ENCODE measurements around the gene SLC7A14. TPM values are rescaled to one million over a fixed set of nuclear protein-coding genes. Genes with fewer than 3 reads are reported as not detected.

SLC7A14 gene
- total and polyA plus RNA-seq, 2 of the 13 experiments (the other 11 are each of a cell fraction or from before 2014, with no cell fraction given): not detected

GRCh38 chr3:170417090-170417489 is 168.8 kb downstream of the SLC7A14 start:
- FAIRE-seq: no peak
- Histone ChIP-seq H2AFZ (ENCODE audit: low read length) (no peak overlapping the region), H3K27me3 (ENCODE audit: control insufficient read depth in 1 of 2, insufficient read depth in 2 of 2, low read length in 2 of 2) (no peaks in the 10 kb centered on the region; a peak in 1 of 5 replicates), H3K27ac (ENCODE audit: extremely low read length, insufficient read depth, low read length) (no peak overlapping the region), H3K9me3 (ENCODE audit: low read length) (no peaks in the 10 kb centered on the region), H3K4me3 (replicated peaks in 1 of 3; ENCODE audit: insufficient read depth in 1 of 3, low read depth in 2 of 3, low read length in 3 of 3) (no peak overlapping the region), H3K4me2 (ENCODE audit: low read depth, low read length) (no peak overlapping the region), H3K79me2 (ENCODE audit: insufficient read depth, low read length) (no peaks in the 10 kb centered on the region), H3K36me3 (replicated peaks in 1 of 2; ENCODE audit: control insufficient read depth in 1 of 2, insufficient read depth in 2 of 2, low read length in 2 of 2) (no peaks in the 10 kb centered on the region), H4K20me1 (ENCODE audit: insufficient read depth, low read length) (no peaks in the 10 kb centered on the region), H3K9ac (ENCODE audit: insufficient read depth, low read depth, low read length) (no peak overlapping the region), H3K4me1 (ENCODE audit: insufficient read depth, low read length) (peaks cover 40% of the 10 kb centered on the region)
- intact Hi-C loops (cut with micrococcal nuclease; ENCODE audit: unreplicated experiment) (no loop called here), in situ Hi-C loops (cut with HindIII; ENCODE audit: extremely low pct_ligation_motif_present, low pct_unique_long_range_greater_than_20kb) (loop anchor here (10.0 kb wide), 1 partner anchor 278 kb away; no protein-coding TSS in a partner anchor)
- ChIA-PET POLR2A (no interaction called here), CTCF (ENCODE audit: low intra/inter-chr PET ratio, low total read pairs) (no interaction called here)
- BruUV-seq (replicated peaks): no TSS peak
- no peak for TF ChIP-seq HDAC1 (CRISPR knock-in tag; IDR thresholded peaks at IDR 0.05)
- WGBS (ENCODE audit: low lambda C conversion rate): 88% methylated on average over 1 of the region's 1 CpG
- ATAC-seq: no peak
- DNase-seq (ENCODE audit: low spot score): no peak

DNA sequence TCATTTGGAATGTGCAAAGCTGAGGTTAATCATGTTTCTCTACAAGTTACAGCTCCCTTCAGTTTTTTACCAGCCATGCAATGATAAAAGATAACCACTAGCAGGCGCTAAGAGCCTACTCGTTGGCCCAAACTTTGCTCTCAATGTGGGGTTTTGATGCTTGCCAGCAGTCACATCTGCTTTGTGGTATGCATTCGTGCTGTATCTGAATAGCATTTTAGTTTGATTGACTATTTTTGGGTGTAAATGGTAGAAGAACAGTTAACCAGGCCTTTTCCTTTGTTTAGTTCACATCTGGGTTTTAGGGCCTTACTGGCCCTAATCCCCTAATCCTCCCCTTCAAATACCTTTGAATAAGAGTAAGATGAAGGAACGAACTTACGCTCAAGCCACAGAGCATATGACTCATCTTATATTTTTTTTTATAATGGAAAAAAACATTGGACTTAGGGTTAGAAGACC is 171.6 kb downstream of the SLC7A14 start:
- H3K27me3 ChIP-seq (ENCODE audit: control insufficient read depth in 1 of 2, insufficient read depth in 2 of 2, low read length in 2 of 2): no peaks in the 10 kb centered on the region; a peak in 1 of 5 replicates
- no peak overlapping the region for H3K27ac ChIP-seq (ENCODE audit: extremely low read length, insufficient read depth, low read length)
- no peaks in the 10 kb centered on the region for H3K79me2 ChIP-seq (ENCODE audit: insufficient read depth, low read length)
- H3K9ac ChIP-seq (ENCODE audit: insufficient read depth, low read depth, low read length): no peak overlapping the region
- ChIA-PET POLR2A (no interaction called here), CTCF (ENCODE audit: low intra/inter-chr PET ratio, low total read pairs) (interaction anchor here (0.8 to 2.2 kb wide), 6 partner anchors 24 to 398 kb away, joined by 3 to 32 read pairs (median 10); no protein-coding TSS in a partner anchor)
- 30% methylated on average over 5 of the region's 5 CpGs for WGBS (ENCODE audit: low lambda C conversion rate)
- intact Hi-C loops (cut with micrococcal nuclease; ENCODE audit: unreplicated experiment) (loop anchor here (1.0 kb wide), 3 partner anchors 85 to 398 kb away; no protein-coding TSS in a partner anchor), in situ Hi-C loops (cut with HindIII; ENCODE audit: extremely low pct_ligation_motif_present, low pct_unique_long_range_greater_than_20kb) (loop anchor here (5.0 to 10.0 kb wide), 2 partner anchors 102 to 281 kb away; no protein-coding TSS in a partner anchor)
- H3K4me3 ChIP-seq (replicated peaks in 1 of 3; ENCODE audit: insufficient read depth in 1 of 3, low read depth in 2 of 3, low read length in 3 of 3): no peak overlapping the region
- H3K4me1 ChIP-seq (ENCODE audit: insufficient read depth, low read length): peaks cover 22% of the 10 kb centered on the region
- H3K4me2 ChIP-seq (ENCODE audit: low read depth, low read length): no peak overlapping the region
- BruUV-seq (replicated peaks): no TSS peak
- H3K9me3 ChIP-seq (ENCODE audit: low read length): no peaks in the 10 kb centered on the region
- no peaks in the 10 kb centered on the region for H4K20me1 ChIP-seq (ENCODE audit: insufficient read depth, low read length)
- DNase-seq (ENCODE audit: low spot score) (peak; percentile 52), FAIRE-seq (peak; percentile 67), ATAC-seq (peak; percentile 34)
- H3K36me3 ChIP-seq (replicated peaks in 1 of 2; ENCODE audit: control insufficient read depth in 1 of 2, insufficient read depth in 2 of 2, low read length in 2 of 2): no peaks in the 10 kb centered on the region
- H2AFZ ChIP-seq (ENCODE audit: low read length): no peak overlapping the region
- TF ChIP-seq TEAD3 (CRISPR knock-in tag; optimal IDR thresholded peaks at IDR 0.05; ENCODE audit: borderline replicate concordance) (peak; percentile 16), SMC3 (IDR thresholded peaks at IDR 0.05; ENCODE audit: low read length) (peak; percentile 98), MIXL1 (CRISPR knock-in tag; IDR thresholded peaks at IDR 0.05) (0 out of 2 replicates have a peak, but pooled peaks have one; percentile 49), RAD21 (CRISPR knock-in tag; IDR thresholded peaks at IDR 0.05) (peak; percentile 91), FOXJ3 (CRISPR knock-in tag; IDR thresholded peaks at IDR 0.05; ENCODE audit: borderline replicate concordance) (0 out of 2 replicates have a peak, but pooled peaks have one; percentile 20), CTCF (CRISPR knock-in tag; IDR thresholded peaks at IDR 0.05) (peak; percentile 91), MIER2 (CRISPR knock-in tag; IDR thresholded peaks at IDR 0.05) (0 out of 2 replicates have a peak, but pooled peaks have one; percentile 21), STAG1 (CRISPR knock-in tag; IDR thresholded peaks at IDR 0.05) (peak; percentile 98), JDP2 (CRISPR knock-in tag; IDR thresholded peaks at IDR 0.05; ENCODE audit: borderline replicate concordance) (no peak)
- TF ChIP-seq, protein P1, sequence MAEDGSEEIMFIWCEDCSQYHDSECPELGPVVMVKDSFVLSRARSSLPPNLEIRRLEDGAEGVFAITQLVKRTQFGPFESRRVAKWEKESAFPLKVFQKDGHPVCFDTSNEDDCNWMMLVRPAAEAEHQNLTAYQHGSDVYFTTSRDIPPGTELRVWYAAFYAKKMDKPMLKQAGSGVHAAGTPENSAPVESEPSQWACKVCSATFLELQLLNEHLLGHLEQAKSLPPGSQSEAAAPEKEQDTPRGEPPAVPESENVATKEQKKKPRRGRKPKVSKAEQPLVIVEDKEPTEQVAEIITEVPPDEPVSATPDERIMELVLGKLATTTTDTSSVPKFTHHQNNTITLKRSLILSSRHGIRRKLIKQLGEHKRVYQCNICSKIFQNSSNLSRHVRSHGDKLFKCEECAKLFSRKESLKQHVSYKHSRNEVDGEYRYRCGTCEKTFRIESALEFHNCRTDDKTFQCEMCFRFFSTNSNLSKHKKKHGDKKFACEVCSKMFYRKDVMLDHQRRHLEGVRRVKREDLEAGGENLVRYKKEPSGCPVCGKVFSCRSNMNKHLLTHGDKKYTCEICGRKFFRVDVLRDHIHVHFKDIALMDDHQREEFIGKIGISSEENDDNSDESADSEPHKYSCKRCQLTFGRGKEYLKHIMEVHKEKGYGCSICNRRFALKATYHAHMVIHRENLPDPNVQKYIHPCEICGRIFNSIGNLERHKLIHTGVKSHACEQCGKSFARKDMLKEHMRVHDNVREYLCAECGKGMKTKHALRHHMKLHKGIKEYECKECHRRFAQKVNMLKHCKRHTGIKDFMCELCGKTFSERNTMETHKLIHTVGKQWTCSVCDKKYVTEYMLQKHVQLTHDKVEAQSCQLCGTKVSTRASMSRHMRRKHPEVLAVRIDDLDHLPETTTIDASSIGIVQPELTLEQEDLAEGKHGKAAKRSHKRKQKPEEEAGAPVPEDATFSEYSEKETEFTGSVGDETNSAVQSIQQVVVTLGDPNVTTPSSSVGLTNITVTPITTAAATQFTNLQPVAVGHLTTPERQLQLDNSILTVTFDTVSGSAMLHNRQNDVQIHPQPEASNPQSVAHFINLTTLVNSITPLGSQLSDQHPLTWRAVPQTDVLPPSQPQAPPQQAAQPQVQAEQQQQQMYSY (CRISPR knock-in tag; IDR thresholded peaks at IDR 0.05): no peak
- TF ChIP-seq, protein P2, sequence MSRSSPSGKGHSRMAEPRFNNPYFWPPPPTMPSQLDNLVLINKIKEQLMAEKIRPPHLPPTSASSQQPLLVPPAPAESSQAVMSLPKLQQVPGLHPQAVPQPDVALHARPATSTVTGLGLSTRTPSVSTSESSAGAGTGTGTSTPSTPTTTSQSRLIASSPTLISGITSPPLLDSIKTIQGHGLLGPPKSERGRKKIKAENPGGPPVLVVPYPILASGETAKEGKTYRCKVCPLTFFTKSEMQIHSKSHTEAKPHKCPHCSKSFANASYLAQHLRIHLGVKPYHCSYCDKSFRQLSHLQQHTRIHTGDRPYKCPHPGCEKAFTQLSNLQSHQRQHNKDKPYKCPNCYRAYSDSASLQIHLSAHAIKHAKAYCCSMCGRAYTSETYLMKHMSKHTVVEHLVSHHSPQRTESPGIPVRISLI (CRISPR knock-in tag; IDR thresholded peaks at IDR 0.05; ENCODE audit: borderline replicate concordance): no peak
